GM18873 (cell line): ENCODE data around the gene EDIL3.

Experiments used
- ATAC-seq: cut with Tn5 transposase; IDR thresholded peaks from one replicate; pipeline ENCODE4 v1.9.1; 2021; ENCODE audit warnings: mild to moderate bottlenecking, moderate library complexity, moderate number of reproducible peaks; ENCODE audit not compliant: unreplicated experiment, low FRiP score

The EDIL3 gene

GRCh38 chr5:83988293-83988685 lies 396.4 kb downstream of the EDIL3 start:
- ATAC-seq, result no peak

DNA sequence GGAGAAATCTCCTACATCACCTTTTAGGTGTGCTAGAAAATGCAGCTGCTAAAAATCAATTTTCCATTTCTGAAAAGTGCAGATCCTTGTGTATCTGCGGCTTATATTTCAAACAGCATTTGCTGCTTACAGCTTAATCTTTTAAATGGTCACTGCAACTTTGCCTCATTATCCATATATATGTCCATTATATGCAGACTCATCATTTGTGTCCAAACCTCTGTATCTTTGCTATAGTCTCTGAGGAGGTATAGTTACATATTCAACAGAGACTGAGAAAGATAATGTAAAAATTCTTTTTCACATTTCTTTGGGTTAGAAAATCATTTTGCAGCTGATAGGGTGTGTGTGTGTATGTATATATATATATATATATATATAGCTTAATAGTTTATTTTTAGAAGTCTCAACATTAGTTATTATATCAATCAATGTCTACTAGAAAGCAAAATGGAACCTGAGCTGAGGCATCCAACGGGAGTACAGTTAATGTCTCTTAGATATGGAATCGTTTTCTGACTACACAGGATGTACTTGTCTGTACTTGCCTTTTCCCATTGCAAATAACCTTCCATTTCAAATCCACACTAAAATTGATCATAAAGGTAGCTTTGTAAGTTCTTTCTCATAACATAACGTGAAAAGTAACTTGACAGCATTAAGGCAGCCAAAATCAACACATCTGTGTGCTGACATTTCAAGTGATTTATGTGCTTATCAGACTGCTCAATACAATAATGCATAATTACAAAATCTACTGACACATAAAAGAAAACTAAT lies 397.0 kb downstream of the EDIL3 start:
- ATAC-seq, result no peak

GRCh38 chr5:83983852-83984251 lies 400.8 kb downstream of the EDIL3 start:
- no peak for ATAC-seq

GRCh38 chr5:83973925-83974815 lies 410.5 kb downstream of the EDIL3 start:
- no peak for ATAC-seq

DNA sequence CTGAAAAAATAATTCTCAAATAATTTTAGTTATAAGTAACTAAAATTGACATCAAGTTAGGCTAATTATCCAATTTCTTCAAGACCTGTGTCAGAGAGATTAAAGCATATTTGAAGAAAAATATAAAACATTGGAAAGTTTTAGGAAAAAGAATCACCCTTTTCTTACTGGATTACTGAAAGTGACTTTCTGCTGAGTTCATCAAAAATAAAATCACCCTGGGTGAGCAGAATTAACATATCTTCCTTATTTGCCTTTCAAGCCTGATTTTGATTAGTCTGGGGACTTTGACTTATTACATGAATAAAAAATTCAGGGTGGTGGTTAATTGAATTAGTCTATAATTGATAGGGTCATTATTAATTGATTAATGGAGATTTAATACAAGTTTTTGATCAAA lies 411.8 kb downstream of the EDIL3 start:
- no peak for ATAC-seq

DNA sequence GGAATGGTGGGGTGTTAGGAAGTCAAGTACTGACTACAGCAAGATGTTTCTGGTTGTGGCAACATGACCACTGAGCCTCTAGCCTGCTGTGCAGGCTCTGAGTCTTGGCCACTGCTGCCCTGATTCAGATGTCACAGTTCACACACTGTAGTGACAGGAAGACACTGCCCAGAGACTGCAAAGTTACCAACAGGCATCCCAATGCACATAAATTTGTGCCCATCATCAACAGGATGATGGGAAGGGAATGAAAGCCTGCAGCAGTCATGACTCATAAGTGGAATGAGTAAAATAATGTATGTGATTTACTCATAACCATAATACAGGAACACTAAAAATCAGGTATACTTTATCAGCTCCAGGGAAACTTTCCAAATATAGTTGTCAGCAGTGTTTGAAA lies 412.4 kb downstream of the EDIL3 start:
- no peak for ATAC-seq

GRCh38 chr5:83967417-83967816 lies 417.3 kb downstream of the EDIL3 start:
- no peak for ATAC-seq

DNA sequence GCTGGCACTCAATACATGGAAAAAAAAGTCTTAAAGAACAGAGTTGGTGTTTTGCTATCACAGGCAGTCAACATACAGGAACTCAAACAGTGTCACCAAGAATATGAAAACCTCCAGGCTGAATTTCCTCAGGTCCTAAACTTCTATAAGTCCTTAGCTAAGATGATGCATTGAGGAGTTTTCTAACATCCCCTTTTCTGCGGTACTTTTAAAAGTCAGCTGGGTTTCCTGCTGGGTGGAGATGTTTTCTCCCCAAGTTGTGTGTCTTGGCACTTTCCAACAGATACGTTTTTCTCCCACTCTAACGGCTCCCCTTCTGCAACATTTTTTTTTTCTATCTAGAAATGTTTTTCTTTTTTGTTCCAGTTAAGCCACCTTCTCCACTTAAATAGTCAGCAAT lies 419.2 kb downstream of the EDIL3 start:
- no peak for ATAC-seq

DNA sequence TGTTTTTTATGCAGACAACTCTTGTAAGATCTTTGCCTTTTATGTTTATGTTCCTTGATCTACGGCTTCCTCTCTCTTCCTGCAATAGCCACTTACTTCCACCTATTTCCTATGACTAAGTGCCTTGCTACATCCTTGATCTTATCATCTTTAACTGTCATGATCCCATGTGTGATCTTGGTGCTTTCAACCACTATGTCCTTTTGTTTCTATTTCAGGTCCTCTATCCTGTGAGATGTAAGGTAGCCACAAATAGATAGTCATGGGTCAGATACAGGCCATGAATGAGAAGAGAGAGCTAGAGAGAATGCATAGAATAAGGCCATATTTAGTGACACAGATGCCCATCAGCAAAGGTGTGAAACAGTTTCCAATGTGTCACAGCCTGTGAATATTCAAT lies 420.4 kb downstream of the EDIL3 start:
- no peak for ATAC-seq

- ATAC-seq, result no peak
These were observed 427.5 kb downstream of the EDIL3 start for GRCh38 chr5:83957188-83957587.

DNA sequence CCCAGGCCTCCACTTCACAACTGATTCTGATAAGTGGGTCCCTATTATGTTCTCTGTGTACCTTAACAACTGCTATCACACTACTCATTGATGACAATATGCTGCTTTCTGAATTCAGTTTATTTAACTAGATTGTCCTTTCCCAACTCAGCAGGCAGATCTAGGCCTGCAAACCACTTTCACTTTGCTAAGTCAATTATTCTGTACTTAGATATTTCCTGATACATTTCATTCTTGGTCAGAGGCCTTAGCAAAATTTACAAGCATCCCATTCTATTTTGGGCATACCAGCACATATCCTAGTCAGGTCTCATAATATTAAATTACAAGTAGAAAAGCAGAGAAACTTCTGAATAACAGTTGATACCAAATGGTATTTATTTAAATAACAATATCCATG lies 428.3 kb downstream of the EDIL3 start:
- ATAC-seq, result no peak

GRCh38 chr5:83955916-83956315 lies 428.8 kb downstream of the EDIL3 start:
- no peak for ATAC-seq

GRCh38 chr5:83947763-83948162 lies 436.9 kb downstream of the EDIL3 start:
- ATAC-seq, result no peak

GRCh38 chr5:83946516-83946915 lies 438.2 kb downstream of the EDIL3 start:
- no peak for ATAC-seq

- no peak for ATAC-seq
These were observed 442.5 kb downstream of the EDIL3 start for GRCh38 chr5:83942155-83942554.

DNA sequence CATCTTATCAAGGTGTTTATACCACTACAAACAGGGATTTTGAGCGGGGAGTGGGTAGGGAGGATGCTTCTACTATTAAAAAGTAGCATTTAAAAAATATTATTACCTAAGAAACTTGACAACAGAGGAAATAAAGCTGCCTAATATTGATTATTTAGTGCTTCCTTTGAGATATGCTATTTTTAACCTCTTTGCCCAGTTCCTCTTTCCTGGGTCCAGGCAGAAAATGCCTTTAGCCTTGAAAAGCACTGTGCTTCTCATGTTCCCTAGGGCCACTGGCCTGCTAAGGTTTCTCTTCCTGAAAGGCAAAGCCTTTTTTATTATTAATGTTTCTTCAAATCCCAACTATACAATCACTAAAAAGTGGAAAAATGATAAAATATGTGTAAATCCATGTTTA lies 446.8 kb downstream of the EDIL3 start:
- ATAC-seq, result no peak

DNA sequence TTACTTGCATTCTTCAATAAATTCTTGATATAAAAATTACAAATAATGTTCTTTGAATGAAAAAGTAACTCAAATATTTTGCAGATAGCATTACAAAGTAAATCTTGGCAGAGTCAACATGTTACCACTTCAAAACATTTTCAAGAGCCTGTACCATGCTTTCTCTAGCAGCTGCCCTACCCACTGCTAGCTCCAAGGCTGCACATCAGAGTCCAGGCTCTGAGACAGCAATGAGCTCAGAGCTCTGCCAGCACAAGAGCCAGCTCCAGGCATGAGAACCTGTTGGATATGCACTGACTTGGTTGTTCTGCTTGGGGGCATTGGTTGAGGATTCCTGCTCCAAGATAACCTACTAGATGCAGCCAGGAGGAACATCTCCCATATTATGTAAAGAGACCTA lies 452.7 kb downstream of the EDIL3 start:
- no peak for ATAC-seq

- ATAC-seq, result peak; percentile 58
These were observed 457.4 kb downstream of the EDIL3 start for GRCh38 chr5:83927140-83927733.

GRCh38 chr5:83925955-83926337 lies 458.7 kb downstream of the EDIL3 start:
- ATAC-seq, result no peak

GRCh38 chr5:83925321-83925954 lies 459.2 kb downstream of the EDIL3 start:
- no peak for ATAC-seq

GRCh38 chr5:83924891-83925290 lies 459.8 kb downstream of the EDIL3 start:
- ATAC-seq, result no peak
